HEK293 (cell line): Measurements from ENCODE around the gene NLGN4X.

Experiments used
- CTCF ChIA-PET: fragments of 350-600 bp; formaldehyde crosslinking; extraction: SDS; loops from one replicate; lab custom pipeline; 2021; ENCODE audit warnings: antibody characterized with exemption; lab: Yijun Ruan, JAX
- POLR2A ChIA-PET: fragments of 300-600 bp; formaldehyde crosslinking; extraction: SDS; loops from one replicate; lab custom pipeline; 2020; ENCODE audit warnings: antibody characterized with exemption, inconsistent platforms; lab: Yijun Ruan, JAX
- H3K27ac ChIP-seq: fragments of 200-500 bp; sonication (Bioruptor generic); 2 replicates; pipeline ENCODE4 v1.5.1; 2014; ENCODE audit warnings: low read depth, low read length, control low read depth, inconsistent platforms; ENCODE audit errors: extremely low read depth
- H3K36me3 ChIP-seq, 2 experiments: fragments of 200-500 bp in 1 of 2; sonication (Bioruptor generic) in 1 of 2; 1 replicate in 1 of 2; 2 replicates in 1 of 2; pipeline ENCODE4 v1.5.1; 2014 to 2017; ENCODE audit warnings: inconsistent platforms in 2 of 2, low read length in 2 of 2; ENCODE audit not compliant: control insufficient read depth in 2 of 2, insufficient read depth in 1 of 2
- H3K4me1 ChIP-seq: fragments of 200-500 bp; sonication (Bioruptor generic); 2 replicates; pipeline ENCODE4 v1.5.1; 2014; ENCODE audit warnings: mild to moderate bottlenecking, low read length, inconsistent platforms; ENCODE audit not compliant: control insufficient read depth, insufficient read depth
- H3K4me3 ChIP-seq: 2 replicates; pipeline ENCODE4 v1.5.1; 2011; ENCODE audit warnings: low read depth, mild to moderate bottlenecking, control low read depth, low read length, moderate library complexity
- H3K9me3 ChIP-seq: fragments of 200-500 bp; sonication (Bioruptor generic); 2 replicates; pipeline ENCODE4 v1.5.1; 2014; ENCODE audit warnings: low read depth, low read length, inconsistent platforms; ENCODE audit not compliant: control insufficient read depth, insufficient read depth
- GLI4 ChIP-seq: fragments of 450-650 bp; formaldehyde crosslinking; IDR thresholded peaks from 2 replicates; pipeline ENCODE4 v1.5.1; 2016; ENCODE audit warnings: missing biosample characterization, missing genetic modification characterization
- KLF7 ChIP-seq: fragments of 450-650 bp; formaldehyde crosslinking; IDR thresholded peaks from 2 replicates; pipeline ENCODE4 v1.5.1; 2016; ENCODE audit warnings: missing biosample characterization, missing genetic modification characterization, borderline replicate concordance
- KLF8 ChIP-seq: fragments of 450-650 bp; formaldehyde crosslinking; IDR thresholded peaks from 2 replicates; pipeline ENCODE4 v1.5.1; 2016; ENCODE audit warnings: missing biosample characterization, missing genetic modification characterization
- SCRT1 ChIP-seq: fragments of 450-650 bp; formaldehyde crosslinking; IDR thresholded peaks from 2 replicates; pipeline ENCODE4 v1.5.1; 2016; ENCODE audit warnings: missing biosample characterization, missing genetic modification characterization, borderline replicate concordance
- SP7 ChIP-seq: fragments of 450-650 bp; formaldehyde crosslinking; IDR thresholded peaks from 2 replicates; pipeline ENCODE4 v1.5.1; 2016; ENCODE audit warnings: missing biosample characterization, missing genetic modification characterization
- ZBTB21 ChIP-seq: fragments of 450-650 bp; formaldehyde crosslinking; IDR thresholded peaks from 2 replicates; pipeline ENCODE4 v1.5.1; 2017; ENCODE audit warnings: missing biosample characterization, missing genetic modification characterization
- ZFP37 ChIP-seq: fragments of 450-650 bp; formaldehyde crosslinking; IDR thresholded peaks from 2 replicates; pipeline ENCODE4 v1.5.1; 2016; ENCODE audit warnings: missing biosample characterization, missing genetic modification characterization
- ZNF140 ChIP-seq: fragments of 450-650 bp; formaldehyde crosslinking; IDR thresholded peaks from 2 replicates; pipeline ENCODE4 v1.5.1; 2016; ENCODE audit warnings: missing biosample characterization, missing genetic modification characterization
- ZNF157 ChIP-seq: fragments of 450-650 bp; formaldehyde crosslinking; IDR thresholded peaks from 2 replicates; pipeline ENCODE4 v1.5.1; 2016; ENCODE audit warnings: missing biosample characterization, missing genetic modification characterization
- ZNF169 ChIP-seq: fragments of 450-650 bp; formaldehyde crosslinking; IDR thresholded peaks from 2 replicates; pipeline ENCODE4 v1.5.1; 2016; ENCODE audit warnings: missing biosample characterization, missing genetic modification characterization
- ZNF23 ChIP-seq: fragments of 450-650 bp; formaldehyde crosslinking; IDR thresholded peaks from 2 replicates; pipeline ENCODE4 v1.5.1; 2016; ENCODE audit warnings: missing biosample characterization, missing genetic modification characterization, borderline replicate concordance
- ZNF266 ChIP-seq: fragments of 450-650 bp; formaldehyde crosslinking; IDR thresholded peaks from 2 replicates; pipeline ENCODE4 v1.5.1; 2016; ENCODE audit warnings: missing biosample characterization, missing genetic modification characterization, low read depth
- ZNF335 ChIP-seq: fragments of 450-650 bp; formaldehyde crosslinking; conservative IDR thresholded peaks from 2 replicates; pipeline ENCODE4 v1.5.1; 2016; ENCODE audit warnings: missing biosample characterization, missing genetic modification characterization
- ZNF37A ChIP-seq: fragments of 450-650 bp; IDR thresholded peaks from 2 replicates; pipeline ENCODE4 v1.5.1; 2018; ENCODE audit warnings: missing biosample characterization, missing genetic modification characterization
- ZNF423 ChIP-seq: fragments of 450-650 bp; formaldehyde crosslinking; IDR thresholded peaks from 2 replicates; pipeline ENCODE4 v1.5.1; 2016; ENCODE audit warnings: missing biosample characterization, missing genetic modification characterization
- ZNF529 ChIP-seq: fragments of 450-650 bp; formaldehyde crosslinking; IDR thresholded peaks from 2 replicates; pipeline ENCODE4 v1.5.1; 2017; ENCODE audit warnings: missing genetic modification characterization, missing biosample characterization; ENCODE audit not compliant: insufficient replicate concordance
- ZNF585B ChIP-seq: fragments of 450-650 bp; formaldehyde crosslinking; IDR thresholded peaks from 2 replicates; pipeline ENCODE4 v1.5.1; 2016; ENCODE audit warnings: missing biosample characterization, missing genetic modification characterization
- ZNF629 ChIP-seq: fragments of 450-650 bp; formaldehyde crosslinking; IDR thresholded peaks from 2 replicates; pipeline ENCODE4 v1.5.1; 2017; ENCODE audit warnings: missing biosample characterization, missing genetic modification characterization
- ZNF660 ChIP-seq: fragments of 450-650 bp; IDR thresholded peaks from 2 replicates; pipeline ENCODE4 v1.5.1; 2018; ENCODE audit warnings: missing biosample characterization, mild to moderate bottlenecking, missing genetic modification characterization
- ZNF670 ChIP-seq: fragments of 450-650 bp; formaldehyde crosslinking; IDR thresholded peaks from 2 replicates; pipeline ENCODE4 v1.5.1; 2016; ENCODE audit warnings: missing biosample characterization, missing genetic modification characterization, low read depth
- ZNF704 ChIP-seq: fragments of 450-650 bp; formaldehyde crosslinking; IDR thresholded peaks from 2 replicates; pipeline ENCODE4 v1.5.1; 2016; ENCODE audit warnings: missing biosample characterization, missing genetic modification characterization
- ZNF707 ChIP-seq: fragments of 450-650 bp; formaldehyde crosslinking; IDR thresholded peaks from 2 replicates; pipeline ENCODE4 v1.5.1; 2016; ENCODE audit warnings: missing biosample characterization, missing genetic modification characterization
- ZNF777 ChIP-seq: fragments of 450-650 bp; formaldehyde crosslinking; IDR thresholded peaks from 2 replicates; pipeline ENCODE4 v1.5.1; 2017; ENCODE audit warnings: missing biosample characterization, missing genetic modification characterization, borderline replicate concordance
- TF ChIP-seq, protein P1 (sequence below): fragments of 450-650 bp; formaldehyde crosslinking; IDR thresholded peaks from 2 replicates; pipeline ENCODE4 v1.5.1; 2016; ENCODE audit warnings: missing biosample characterization, missing genetic modification characterization
- TF ChIP-seq, protein P2 (sequence below): fragments of 450-650 bp; formaldehyde crosslinking; optimal IDR thresholded peaks from 2 replicates; pipeline ENCODE3; 2016; ENCODE audit warnings: missing biosample characterization, mild to moderate bottlenecking, missing genetic modification characterization
- TF ChIP-seq, protein P3 (sequence below): sonication (generic); formaldehyde crosslinking; IDR thresholded peaks from 2 replicates; pipeline ENCODE4 v1.8.1; 2022; ENCODE audit warnings: mild to moderate bottlenecking, moderate library complexity, missing genetic modification reagents
- TF ChIP-seq, protein P4 (sequence below): fragments of 450-650 bp; formaldehyde crosslinking; IDR thresholded peaks from 2 replicates; pipeline ENCODE4 v1.5.1; 2016; ENCODE audit warnings: missing biosample characterization, missing genetic modification characterization

NLGN4X gene

GRCh38 chrX:6210230-6210629, 18.4 kb downstream of the NLGN4X start:
- POLR2A ChIA-PET: no interaction called here
- CTCF ChIA-PET: no interaction called here
- H3K36me3 ChIP-seq: no peaks in the 10 kb centered on the region
- no peak overlapping the region for H3K4me3 ChIP-seq
- H3K4me1 ChIP-seq: no peaks in the 10 kb centered on the region
- TF ChIP-seq ZFP37 (tag by site-specific recombination): no peak
- no peak for TF ChIP-seq ZNF585B (tag by site-specific recombination)
- TF ChIP-seq ZNF670 (tag by site-specific recombination): no peak
- no peak for TF ChIP-seq SCRT1 (tag by site-specific recombination)
- no peak for TF ChIP-seq ZBTB21
- TF ChIP-seq ZNF140: no peak
- TF ChIP-seq ZNF157: no peak
- TF ChIP-seq ZNF660: no peak
- no peak for TF ChIP-seq KLF7 (tag by site-specific recombination)
- TF ChIP-seq ZNF529 (tag by site-specific recombination): no peak
- no peak for TF ChIP-seq ZNF423 (tag by site-specific recombination)
- TF ChIP-seq, protein P1, sequence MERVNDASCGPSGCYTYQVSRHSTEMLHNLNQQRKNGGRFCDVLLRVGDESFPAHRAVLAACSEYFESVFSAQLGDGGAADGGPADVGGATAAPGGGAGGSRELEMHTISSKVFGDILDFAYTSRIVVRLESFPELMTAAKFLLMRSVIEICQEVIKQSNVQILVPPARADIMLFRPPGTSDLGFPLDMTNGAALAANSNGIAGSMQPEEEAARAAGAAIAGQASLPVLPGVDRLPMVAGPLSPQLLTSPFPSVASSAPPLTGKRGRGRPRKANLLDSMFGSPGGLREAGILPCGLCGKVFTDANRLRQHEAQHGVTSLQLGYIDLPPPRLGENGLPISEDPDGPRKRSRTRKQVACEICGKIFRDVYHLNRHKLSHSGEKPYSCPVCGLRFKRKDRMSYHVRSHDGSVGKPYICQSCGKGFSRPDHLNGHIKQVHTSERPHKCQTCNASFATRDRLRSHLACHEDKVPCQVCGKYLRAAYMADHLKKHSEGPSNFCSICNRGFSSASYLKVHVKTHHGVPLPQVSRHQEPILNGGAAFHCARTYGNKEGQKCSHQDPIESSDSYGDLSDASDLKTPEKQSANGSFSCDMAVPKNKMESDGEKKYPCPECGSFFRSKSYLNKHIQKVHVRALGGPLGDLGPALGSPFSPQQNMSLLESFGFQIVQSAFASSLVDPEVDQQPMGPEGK (tag by site-specific recombination): no peak
- TF ChIP-seq GLI4 (tag by site-specific recombination): no peak
- TF ChIP-seq, protein P2, sequence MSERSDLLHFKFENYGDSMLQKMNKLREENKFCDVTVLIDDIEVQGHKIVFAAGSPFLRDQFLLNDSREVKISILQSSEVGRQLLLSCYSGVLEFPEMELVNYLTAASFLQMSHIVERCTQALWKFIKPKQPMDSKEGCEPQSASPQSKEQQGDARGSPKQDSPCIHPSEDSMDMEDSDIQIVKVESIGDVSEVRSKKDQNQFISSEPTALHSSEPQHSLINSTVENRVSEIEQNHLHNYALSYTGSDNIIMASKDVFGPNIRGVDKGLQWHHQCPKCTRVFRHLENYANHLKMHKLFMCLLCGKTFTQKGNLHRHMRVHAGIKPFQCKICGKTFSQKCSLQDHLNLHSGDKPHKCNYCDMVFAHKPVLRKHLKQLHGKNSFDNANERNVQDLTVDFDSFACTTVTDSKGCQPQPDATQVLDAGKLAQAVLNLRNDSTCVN (tag by site-specific recombination): no peak
- TF ChIP-seq ZNF629 (tag by site-specific recombination): no peak
- H3K27ac ChIP-seq: no peak overlapping the region
- H3K9me3 ChIP-seq: no peaks in the 10 kb centered on the region

DNA sequence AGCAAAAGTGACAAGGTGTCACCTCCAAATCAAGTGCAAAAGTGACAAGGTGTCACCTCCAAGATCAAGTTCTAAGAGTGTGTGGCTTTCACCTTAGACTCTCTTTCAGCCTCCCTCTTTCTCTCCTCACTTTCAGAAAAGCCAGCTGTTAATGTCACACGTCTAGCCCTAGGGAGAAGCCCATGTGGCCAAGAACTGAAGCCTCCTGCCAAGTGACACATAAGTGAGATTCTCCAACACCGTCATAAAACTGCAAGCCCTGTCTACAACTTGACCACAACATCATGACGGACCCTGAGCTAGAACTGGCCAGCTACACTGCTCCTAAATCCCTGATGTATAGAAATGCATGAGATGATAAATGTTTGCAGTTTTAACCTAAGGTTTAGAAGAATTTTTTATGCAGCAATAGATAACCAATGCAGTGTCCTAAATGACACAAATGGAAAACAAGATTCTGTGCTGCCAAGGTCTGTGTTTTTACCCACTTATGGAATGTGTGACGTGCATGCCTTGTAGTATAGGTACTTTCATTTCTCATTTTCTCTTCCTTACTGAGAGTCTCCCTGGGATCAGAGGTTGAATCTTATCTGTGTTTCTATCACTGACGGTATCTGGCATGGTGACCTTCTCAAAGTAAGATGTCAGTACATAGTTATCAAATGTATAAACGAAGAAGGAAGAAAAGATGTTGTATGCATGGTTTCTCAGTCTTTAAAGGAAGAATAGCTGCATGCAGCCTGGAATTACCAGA, 25.0 kb downstream of the NLGN4X start:
- TF ChIP-seq, protein P3, sequence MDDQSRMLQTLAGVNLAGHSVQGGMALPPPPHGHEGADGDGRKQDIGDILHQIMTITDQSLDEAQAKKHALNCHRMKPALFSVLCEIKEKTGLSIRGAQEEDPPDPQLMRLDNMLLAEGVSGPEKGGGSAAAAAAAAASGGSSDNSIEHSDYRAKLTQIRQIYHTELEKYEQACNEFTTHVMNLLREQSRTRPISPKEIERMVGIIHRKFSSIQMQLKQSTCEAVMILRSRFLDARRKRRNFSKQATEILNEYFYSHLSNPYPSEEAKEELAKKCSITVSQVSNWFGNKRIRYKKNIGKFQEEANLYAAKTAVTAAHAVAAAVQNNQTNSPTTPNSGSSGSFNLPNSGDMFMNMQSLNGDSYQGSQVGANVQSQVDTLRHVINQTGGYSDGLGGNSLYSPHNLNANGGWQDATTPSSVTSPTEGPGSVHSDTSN (CRISPR knock-in tag): no peak
- no peaks in the 10 kb centered on the region for H3K4me1 ChIP-seq
- ChIA-PET CTCF (no interaction called here), POLR2A (no interaction called here)
- H3K9me3 ChIP-seq: no peaks in the 10 kb centered on the region
- no peaks in the 10 kb centered on the region for H3K36me3 ChIP-seq
- H3K4me3 ChIP-seq: no peak overlapping the region
- H3K27ac ChIP-seq: no peak overlapping the region

DNA sequence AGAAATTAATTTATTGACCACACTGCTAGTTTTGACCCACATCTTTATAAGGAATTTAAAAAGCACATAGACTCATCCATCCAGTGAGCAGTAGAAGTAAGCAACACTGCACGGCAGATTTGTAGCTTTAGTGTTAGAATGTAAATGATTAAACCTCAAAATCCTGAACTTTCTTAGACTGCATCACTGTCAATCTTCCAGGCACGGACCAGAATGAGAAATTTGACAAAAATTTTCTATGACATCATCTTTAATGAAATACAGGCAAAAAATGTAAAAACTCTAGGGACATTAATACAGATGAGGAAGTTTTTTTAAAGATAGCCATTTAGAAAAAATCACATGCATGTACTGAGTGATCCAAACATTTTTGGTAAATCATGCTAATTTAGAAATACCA, 29.2 kb downstream of the NLGN4X start:
- Histone ChIP-seq H3K36me3 (no peaks in the 10 kb centered on the region), H3K4me3 (no peak overlapping the region), H3K4me1 (no peaks in the 10 kb centered on the region), H3K27ac (no peak overlapping the region), H3K9me3 (no peaks in the 10 kb centered on the region)
- CTCF ChIA-PET: no interaction called here
- POLR2A ChIA-PET: no interaction called here
- TF ChIP-seq ZNF23 (no peak), ZNF37A (tag by site-specific recombination) (no peak), SP7 (tag by site-specific recombination) (no peak), ZNF335 (tag by site-specific recombination) (no peak), ZNF169 (tag by site-specific recombination) (no peak), ZNF707 (tag by site-specific recombination) (no peak), ZNF704 (no peak), ZNF777 (tag by site-specific recombination) (no peak), KLF8 (tag by site-specific recombination) (no peak), ZNF266 (no peak)
- TF ChIP-seq, protein P4, sequence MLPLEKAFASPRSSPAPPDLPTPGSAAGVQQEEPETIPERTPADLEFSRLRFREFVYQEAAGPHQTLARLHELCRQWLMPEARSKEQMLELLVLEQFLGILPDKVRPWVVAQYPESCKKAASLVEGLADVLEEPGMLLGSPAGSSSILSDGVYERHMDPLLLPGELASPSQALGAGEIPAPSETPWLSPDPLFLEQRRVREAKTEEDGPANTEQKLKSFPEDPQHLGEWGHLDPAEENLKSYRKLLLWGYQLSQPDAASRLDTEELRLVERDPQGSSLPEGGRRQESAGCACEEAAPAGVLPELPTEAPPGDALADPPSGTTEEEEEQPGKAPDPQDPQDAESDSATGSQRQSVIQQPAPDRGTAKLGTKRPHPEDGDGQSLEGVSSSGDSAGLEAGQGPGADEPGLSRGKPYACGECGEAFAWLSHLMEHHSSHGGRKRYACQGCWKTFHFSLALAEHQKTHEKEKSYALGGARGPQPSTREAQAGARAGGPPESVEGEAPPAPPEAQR (tag by site-specific recombination): no peak
